Breast epithelium (tissue), 4 donors: ENCODE data around the gene OR8G5. TPM values are rescaled to one million over a fixed set of nuclear protein-coding genes. Genes with fewer than 3 reads are reported as not detected.
"Not testable (repeated sequence)": the region's sequence is repeated elsewhere in the genome, so short reads cannot be mapped to it uniquely, and the experiment has no call there.

Experiments used
- DNase-seq, 2 donors: peaks; one replicate each; pipeline ENCODE4 v3.0.0-alpha.2; 2019; ENCODE audit warnings: low spot score in 2 of 2
- H3K27ac ChIP-seq, 2 donors: fragments of 200-600 bp; sonication (generic) in 1 of 2; one replicate each; pipeline ENCODE4 v1.5.1; 2016 to 2019; ENCODE audit warnings: mild to moderate bottlenecking in 1 of 2
- H3K27me3 ChIP-seq, 2 donors: fragments of 200-600 bp; sonication (generic) in 1 of 2; one replicate each; pipeline versions ENCODE4 v1.5.1 to v1.6.0; 2017 to 2019; ENCODE audit warnings: control low read depth in 1 of 2, mild to moderate bottlenecking in 1 of 2
- H3K36me3 ChIP-seq: fragments of 200-600 bp; one replicate; pipeline ENCODE4 v1.5.1; 2019
- H3K4me1 ChIP-seq, 2 donors: fragments of 200-600 bp; sonication (generic); one replicate each; pipeline ENCODE4 v1.5.1; 2016 to 2019; ENCODE audit warnings: control low read depth in 1 of 2
- H3K4me3 ChIP-seq, 3 donors: fragments of 200-600 bp; sonication (generic); 1 replicate in 2 of 3; 2 replicates in 1 of 3; pipeline ENCODE4 v1.5.1; 2016 to 2019; ENCODE audit warnings: mild to moderate bottlenecking in 3 of 3, moderate library complexity in 2 of 3
- H3K9me3 ChIP-seq, 2 donors: fragments of 200-600 bp; sonication (generic) in 1 of 2; one replicate each; pipeline ENCODE4 v1.5.1; 2016 to 2019; ENCODE audit warnings: control low read depth in 1 of 2
- CTCF ChIP-seq, 3 donors: fragments of 450-650 bp; IDR thresholded peaks; one replicate each; pipeline ENCODE4 v1.5.1; 2016 to 2017; ENCODE audit warnings: antibody characterized with exemption in 3 of 3, mild to moderate bottlenecking in 3 of 3, moderate library complexity in 3 of 3
- POLR2A ChIP-seq: fragments of 450-650 bp; IDR thresholded peaks from one replicate; pipeline ENCODE4 v1.6.1; 2016; ENCODE audit warnings: antibody characterized with exemption, mild to moderate bottlenecking, moderate library complexity
- POLR2AphosphoS5 ChIP-seq, 3 donors: sonication (generic); formaldehyde crosslinking; IDR thresholded peaks; one replicate each; pipeline ENCODE4 v1.6.1; 2017; ENCODE audit warnings: antibody characterized with exemption in 3 of 3
- intact Hi-C: fragments of 100-400 bp; cut with DNase I; formaldehyde crosslinking; loops from one replicate; pipeline ENCODE4 v1.15.1; 2023; ENCODE audit warnings: low total_unique reads
- total RNA-seq, 3 donors: library from RNA; depleted of rRNA; stranded (reverse); fragments of >200 nt; gene quantifications; one replicate each; pipeline ENCODE4 v1.1.0, GENCODE V29; 2016

OR8G5 gene
- total RNA-seq, 3 donors from 2014 or later, result not detected

GRCh38 chr11:124233376-124233775 is 22.8 kb upstream of the OR8G5 start:
- TF ChIP-seq POLR2AphosphoS5 (IDR thresholded peaks at IDR 0.05) (no peak), POLR2A (no peak), CTCF (IDR thresholded peaks at IDR 0.05) (no peak)
- intact Hi-C loops, result no loop called here
- H3K36me3 ChIP-seq, result no peaks in the 10 kb centered on the region

GRCh38 chr11:124238512-124238911 is 17.7 kb upstream of the OR8G5 start:
- no peaks in the 10 kb centered on the region for H3K27me3 ChIP-seq
- no peak overlapping the region for H3K4me3 ChIP-seq
- DNase-seq, result no peak
- H3K4me1 ChIP-seq, result no peaks in the 10 kb centered on the region
- no peaks in the 10 kb centered on the region for H3K9me3 ChIP-seq
- no peaks in the 10 kb centered on the region for H3K36me3 ChIP-seq
- intact Hi-C loops, result no loop called here
- TF ChIP-seq CTCF (IDR thresholded peaks at IDR 0.05) (no peak), POLR2AphosphoS5 (IDR thresholded peaks at IDR 0.05) (no peak), POLR2A (no peak)
- H3K27ac ChIP-seq, result no peak overlapping the region

More at GRCh38 chr11:124233376-124233775, 22.8 kb upstream of the OR8G5 start:
- no peak for DNase-seq
- no peak overlapping the region for H3K27ac ChIP-seq
- H3K4me1 ChIP-seq, result no peaks in the 10 kb centered on the region
- H3K4me3 ChIP-seq, result no peak overlapping the region
- no peaks in the 10 kb centered on the region for H3K27me3 ChIP-seq
- no peaks in the 10 kb centered on the region for H3K9me3 ChIP-seq

GRCh38 chr11:124240621-124241397 is 15.4 kb upstream of the OR8G5 start, which contains the start of gene OR8G1:
OR8G1 (plus strand) TSS chr11:124241095; CDS start chr11:124249676, 8,581 bp downstream.
- Histone ChIP-seq H3K27ac (no peak within 1 kb of the TSS), H3K36me3 (no peaks in the 10 kb centered on the region), H3K4me1 (no peaks in the 10 kb centered on the region), H3K9me3 (no peaks in the 10 kb centered on the region), H3K4me3 (no peak within 1 kb of the TSS), H3K27me3 (no peaks in the 10 kb centered on the region)
- intact Hi-C loops, result no loop called here
- TF ChIP-seq POLR2A (no peak), CTCF (IDR thresholded peaks at IDR 0.05) (no peak), POLR2AphosphoS5 (IDR thresholded peaks at IDR 0.05) (no peak)
- DNase-seq, result no peak

GRCh38 chr11:124249869-124250268 is 6.3 kb upstream of the OR8G5 start:
- not testable (repeated sequence) for H3K4me1 ChIP-seq

GRCh38 chr11:124265041-124265440 is 8.9 kb downstream of the OR8G5 start:
- H3K4me1 ChIP-seq, H3K36me3 ChIP-seq, H3K9me3 ChIP-seq, intact Hi-C loops, H3K27ac ChIP-seq, H3K27me3 ChIP-seq, H3K4me3 ChIP-seq, DNase-seq: not testable (repeated sequence)

More at GRCh38 chr11:124249869-124250268, 6.3 kb upstream of the OR8G5 start:
- H3K4me3 ChIP-seq, H3K27ac ChIP-seq, H3K9me3 ChIP-seq, H3K36me3 ChIP-seq, H3K27me3 ChIP-seq, intact Hi-C loops, DNase-seq: not testable (repeated sequence)

- H3K9me3 ChIP-seq, H3K36me3 ChIP-seq, H3K27ac ChIP-seq, DNase-seq, H3K27me3 ChIP-seq, H3K4me3 ChIP-seq, H3K4me1 ChIP-seq: not testable (repeated sequence)
- intact Hi-C loops, result loop anchor here (5.0 kb wide), 1 partner anchor 1041 kb away; no protein-coding TSS in a partner anchor
Observed at GRCh38 chr11:124270886-124271285, 14.7 kb downstream of the OR8G5 start.
